H1 (cell line): ENCODE measurements around the gene STAMBPL1. TPM values are rescaled to one million over a fixed set of nuclear protein-coding genes. Genes with fewer than 3 reads are reported as not detected.

Experiments used
- CTCF ChIA-PET: fragments of 300-600 bp; sonication (Branson Sonifier 250); formaldehyde crosslinking; loops from one replicate; lab custom pipeline; 2021; ENCODE audit not compliant: partially characterized antibody; lab: Charles Lee
- POLR2A ChIA-PET: fragments of 300-600 bp; sonication (Branson Sonifier 250); formaldehyde crosslinking; loops from one replicate; lab custom pipeline; 2021; ENCODE audit warnings: inconsistent platforms; ENCODE audit not compliant: partially characterized antibody; lab: Charles Lee
- DNase-seq, 2 experiments: peaks; one replicate each; pipeline versions ENCODE4 v3.0.0 to v3.0.0-alpha.2; 2010 to 2022; ENCODE audit warnings: low spot score in 2 of 2, low read depth in 1 of 2, mixed read lengths in 1 of 2
- FAIRE-seq: peaks from 2 replicates; lab custom pipeline; 2011; peaks lifted over from hg19 to GRCh38; lab: Jason Lieb, UNC
- H2AFZ ChIP-seq: 2 replicates; pipeline ENCODE4 v1.8.1; 2012; ENCODE audit warnings: low read length, inconsistent platforms
- H2AK5ac ChIP-seq: 2 replicates; pipeline ENCODE4 v1.6.1; 2013; ENCODE audit warnings: low read depth, low read length
- H2BK120ac ChIP-seq: replicated peaks from 2 replicates; pipeline ENCODE3; 2013; ENCODE audit warnings: low read depth, low read length, inconsistent platforms
- H2BK12ac ChIP-seq: 2 replicates; pipeline ENCODE4 v1.6.1; 2013; ENCODE audit warnings: low read depth, low read length
- H2BK15ac ChIP-seq: 2 replicates; pipeline ENCODE4 v1.6.1; 2013; ENCODE audit warnings: low read length
- H2BK20ac ChIP-seq: 2 replicates; pipeline ENCODE4 v1.6.1; 2013; ENCODE audit warnings: low read length
- H2BK5ac ChIP-seq: 2 replicates; pipeline ENCODE4 v1.6.1; 2013; ENCODE audit warnings: low read depth, low read length
- H3K14ac ChIP-seq: 2 replicates; pipeline ENCODE4 v1.6.1; 2013; ENCODE audit warnings: inconsistent platforms; ENCODE audit not compliant: insufficient read length
- H3K18ac ChIP-seq: 2 replicates; pipeline ENCODE4 v1.6.1; 2013; ENCODE audit warnings: low read length; ENCODE audit errors: extremely low read depth
- H3K23ac ChIP-seq: 2 replicates; pipeline ENCODE4 v1.6.1; 2013; ENCODE audit warnings: inconsistent platforms; ENCODE audit not compliant: insufficient read length
- H3K23me2 ChIP-seq: 2 replicates; pipeline ENCODE4 v1.6.1; 2013; ENCODE audit warnings: low read depth, low read length
- H3K27ac ChIP-seq: 2 replicates; pipeline ENCODE4 v1.6.1; 2011; ENCODE audit warnings: low read depth, low read length, inconsistent platforms
- H3K27me3 ChIP-seq, 4 experiments: replicated peaks in 1 of 4; 1 replicate in 1 of 4; 2 replicates in 3 of 4; pipeline versions ENCODE4 v1.6.1 to v1.8.1; 2011 to 2013; ENCODE audit warnings: low read length in 3 of 4, mild to moderate bottlenecking in 3 of 4, inconsistent platforms in 2 of 4, mixed read lengths in 2 of 4, moderate library complexity in 1 of 4; ENCODE audit not compliant: control insufficient read depth in 3 of 4, insufficient read depth in 3 of 4; ENCODE audit errors: extremely low read depth in 1 of 4
- H3K36me3 ChIP-seq, 4 experiments: 2 replicates each; pipeline versions ENCODE4 v1.6.1 to v1.8.1; 2011 to 2013; ENCODE audit warnings: mild to moderate bottlenecking in 4 of 4, low read length in 3 of 4, moderate library complexity in 2 of 4, control low read depth in 1 of 4, inconsistent platforms in 1 of 4; ENCODE audit not compliant: insufficient read depth in 4 of 4, control insufficient read depth in 2 of 4
- H3K4ac ChIP-seq: replicated peaks from 2 replicates; pipeline ENCODE3; 2013; ENCODE audit warnings: low read length, low read depth, mixed read lengths, inconsistent platforms; ENCODE audit not compliant: insufficient read length
- H3K4me1 ChIP-seq, 4 experiments: replicated peaks in 1 of 4; 1 replicate in 1 of 4; 2 replicates in 3 of 4; pipeline versions ENCODE4 v1.6.1 to v1.8.1; 2011 to 2013; ENCODE audit warnings: low read length in 3 of 4, inconsistent platforms in 2 of 4, mixed read lengths in 1 of 4; ENCODE audit not compliant: insufficient read depth in 4 of 4, control insufficient read depth in 3 of 4
- H3K4me2 ChIP-seq, 2 experiments: 2 replicates each; pipeline versions ENCODE4 v1.6.1 to v1.8.1; 2011 to 2013; ENCODE audit warnings: low read depth in 2 of 2, low read length in 2 of 2, control low read depth in 1 of 2, inconsistent platforms in 1 of 2, mild to moderate bottlenecking in 1 of 2; ENCODE audit not compliant: insufficient read depth in 1 of 2
- H3K4me3 ChIP-seq, 4 experiments: fragments of 200-600, 300-600 bp in 1 of 4; sonication (generic), shearing (Covaris generic), sonication (Bioruptor Twin) in 1 of 4; 2 replicates each; pipeline versions ENCODE4 v1.5.1 to v1.8.1; 2011 to 2016; ENCODE audit warnings: low read length in 4 of 4, low read depth in 3 of 4, control low read depth in 2 of 4, inconsistent platforms in 2 of 4, mild to moderate bottlenecking in 2 of 4, mixed read lengths in 1 of 4, moderate library complexity in 1 of 4; ENCODE audit not compliant: insufficient read depth in 2 of 4; ENCODE audit errors: extremely low read depth in 1 of 4
- H3K56ac ChIP-seq: replicated peaks from 2 replicates; pipeline ENCODE3; 2013; ENCODE audit warnings: low read depth, mild to moderate bottlenecking, mixed read lengths, low read length, inconsistent platforms; ENCODE audit not compliant: insufficient read length
- H3K79me1 ChIP-seq: 2 replicates; pipeline ENCODE4 v1.6.1; 2013; ENCODE audit warnings: low read depth, low read length, control low read depth
- H3K79me2 ChIP-seq, 2 experiments: 2 replicates each; pipeline versions ENCODE4 v1.6.1 to v1.8.1; 2012 to 2013; ENCODE audit warnings: low read length in 2 of 2, mild to moderate bottlenecking in 2 of 2, inconsistent platforms in 1 of 2; ENCODE audit not compliant: insufficient read depth in 2 of 2, control insufficient read depth in 1 of 2
- H3K9ac ChIP-seq, 4 experiments: replicated peaks in 1 of 4; 1 replicate in 1 of 4; 2 replicates in 3 of 4; pipeline versions ENCODE4 v1.6.1 to v1.8.1; 2011 to 2013; ENCODE audit warnings: low read depth in 3 of 4, low read length in 3 of 4, control low read depth in 2 of 4, mild to moderate bottlenecking in 2 of 4, moderate library complexity in 2 of 4, inconsistent platforms in 1 of 4; ENCODE audit errors: extremely low read depth in 1 of 4
- H3K9me3 ChIP-seq, 2 experiments: 2 replicates each; pipeline versions ENCODE4 v1.6.1 to v1.8.1; 2012 to 2013; ENCODE audit warnings: mild to moderate bottlenecking in 2 of 2, moderate library complexity in 2 of 2, control low read depth in 1 of 2, inconsistent platforms in 1 of 2, low read depth in 1 of 2, low read length in 1 of 2, mixed read lengths in 1 of 2; ENCODE audit not compliant: insufficient read depth in 2 of 2
- H4K20me1 ChIP-seq, 2 experiments: replicated peaks in 1 of 2; 2 replicates each; pipeline versions ENCODE3 to v1.8.1; 2011 to 2013; ENCODE audit warnings: inconsistent platforms in 2 of 2, low read length in 2 of 2, mild to moderate bottlenecking in 1 of 2; ENCODE audit not compliant: insufficient read depth in 2 of 2, control insufficient read depth in 1 of 2
- H4K5ac ChIP-seq: 2 replicates; pipeline ENCODE4 v1.6.1; 2013; ENCODE audit warnings: low read length, low read depth, mixed read lengths, inconsistent platforms; ENCODE audit not compliant: insufficient read length
- H4K8ac ChIP-seq: 2 replicates; pipeline ENCODE4 v1.8.0; 2013; ENCODE audit warnings: mild to moderate bottlenecking, moderate library complexity, low read length, inconsistent platforms; ENCODE audit not compliant: insufficient read depth; ENCODE audit errors: extremely low read depth
- H4K91ac ChIP-seq: replicated peaks from 2 replicates; pipeline ENCODE3; 2013; ENCODE audit warnings: low read length, mixed read lengths, inconsistent platforms; ENCODE audit not compliant: insufficient read length
- CREB1 ChIP-seq: IDR thresholded peaks from 2 replicates; pipeline ENCODE4 v1.6.1; 2012; ENCODE audit warnings: inconsistent platforms
- CTBP2 ChIP-seq: IDR thresholded peaks from 2 replicates; pipeline ENCODE4 v1.7.0; 2011; ENCODE audit warnings: borderline replicate concordance, mild to moderate bottlenecking, moderate library complexity, mixed read lengths, low read length; ENCODE audit not compliant: insufficient read depth, insufficient read length
- GABPA ChIP-seq: IDR thresholded peaks from 2 replicates; pipeline ENCODE4 v1.6.1; 2011; ENCODE audit warnings: mild to moderate bottlenecking, low read length, moderate library complexity, borderline replicate concordance; ENCODE audit not compliant: insufficient read depth
- GTF2F1 ChIP-seq: IDR thresholded peaks from 2 replicates; pipeline ENCODE4 v1.6.1; 2012; ENCODE audit warnings: low read depth, low read length, improper control_type of control experiment, borderline replicate concordance
- RAD21 ChIP-seq, 2 experiments: IDR thresholded peaks in 1 of 2; conservative IDR thresholded peaks in 1 of 2; 2 replicates each; pipeline ENCODE4 v1.6.1; 2011; ENCODE audit warnings: low read depth in 2 of 2, low read length in 2 of 2, improper control_type of control experiment in 1 of 2, inconsistent platforms in 1 of 2, mild to moderate bottlenecking in 1 of 2, moderate library complexity in 1 of 2
- WGBS, 2 experiments: shearing (Covaris generic) in 1 of 2; methylation state at CpG; one replicate each; pipeline versions ENCODE4 v1.1.6 to v1.1.7; 2013 to 2015; ENCODE audit warnings: low lambda C conversion rate in 2 of 2, mixed read lengths in 2 of 2, inconsistent platforms in 1 of 2, low coverage in 1 of 2, missing lambda C conversion rate in 1 of 2; ENCODE audit not compliant: insufficient replicate concordance in 2 of 2, insufficient coverage in 1 of 2, insufficient read length in 1 of 2; ENCODE audit errors: extremely low coverage in 1 of 2, missing lambda C conversion rate in 1 of 2; 5-methylcytosine and 5-hydroxymethylcytosine counted together
- polyA plus RNA-seq, 7 experiments: library from polyadenylated mRNA; depleted of rRNA in 3 of 7; stranded (reverse) in 5 of 7; unstranded in 2 of 7; fragments of >200 nt in 5 of 7; fragments of 200-250 nt in 2 of 7; gene quantifications; 1 replicate in 5 of 7; 2 replicates in 1 of 7; 4 replicates in 1 of 7; pipeline versions ENCODE4 v1.2.1 to v1.2.3, GENCODE V29; 2011 to 2013; ENCODE audit warnings: missing spikeins in 2 of 7, mixed read lengths in 2 of 7
- total RNA-seq: library from RNA; stranded (reverse); fragmentation: NEBNext Ultra II Directional; extraction: Animal tissue kit (Norgen Biotek cat#: 25700); gene quantifications from 2 replicates; pipeline ENCODE4 v1.2.1, GENCODE V29; 2021

The STAMBPL1 gene
- total and polyA plus RNA-seq, 2 of the 8 experiments (the other 6 are each of a cell fraction or from before 2014, with no cell fraction given), result 5.5 TPM

GRCh38 chr10:88840104-88840503 is 39.9 kb upstream of the STAMBPL1 start:
- Histone ChIP-seq H3K9ac (no peak overlapping the region), H4K5ac (no peak overlapping the region), H3K9me3 (no peaks in the 10 kb centered on the region), H2BK20ac (no peak overlapping the region), H4K20me1 (no peaks in the 10 kb centered on the region), H3K4me2 (no peak overlapping the region), H2BK12ac (no peak overlapping the region), H2AK5ac (no peak overlapping the region), H3K4me1 (no peaks in the 10 kb centered on the region), H2BK5ac (no peak overlapping the region), H3K27me3 (no peaks in the 10 kb centered on the region), H3K79me2 (no peaks in the 10 kb centered on the region), H3K27ac (no peak overlapping the region), H3K36me3 (no peaks in the 10 kb centered on the region), H3K79me1 (no peaks in the 10 kb centered on the region), H2AFZ (no peak overlapping the region), H3K56ac (no peak overlapping the region), H3K14ac (no peak overlapping the region), H3K18ac (no peak overlapping the region), H3K4me3 (no peak overlapping the region), H2BK15ac (no peak overlapping the region), H4K91ac (no peak overlapping the region), H4K8ac (no peak overlapping the region), H3K4ac (no peak overlapping the region), H3K23ac (no peak overlapping the region), H2BK120ac (no peak overlapping the region), H3K23me2 (no peaks in the 10 kb centered on the region)
- WGBS, 2 experiments, result 93% methylated on average over 3 of the region's 3 CpGs; no CpG with 5 or more reads in 1 of the 2 experiments
- no peak for FAIRE-seq
- CTCF ChIA-PET, result interaction anchor here (0.6 to 7.2 kb wide), 8 partner anchors 12 to 697 kb away, joined by 3 to 279 read pairs (median 4); partner anchors contain the start of gene ANKRD22
- POLR2A ChIA-PET, result no interaction called here
- TF ChIP-seq GABPA (no peak), CREB1 (no peak), GTF2F1 (no peak), RAD21 (IDR thresholded peaks at IDR 0.05 in 1 of 2, conservative IDR thresholded peaks at IDR 0.05 in 1 of 2; ENCODE audit: low read depth in 2 of 2, low read length in 2 of 2) (no peak), CTBP2 (no peak)
- DNase-seq, result no peak
